Measurements from ENCODE around the gene NDUFV3.

DNA sequence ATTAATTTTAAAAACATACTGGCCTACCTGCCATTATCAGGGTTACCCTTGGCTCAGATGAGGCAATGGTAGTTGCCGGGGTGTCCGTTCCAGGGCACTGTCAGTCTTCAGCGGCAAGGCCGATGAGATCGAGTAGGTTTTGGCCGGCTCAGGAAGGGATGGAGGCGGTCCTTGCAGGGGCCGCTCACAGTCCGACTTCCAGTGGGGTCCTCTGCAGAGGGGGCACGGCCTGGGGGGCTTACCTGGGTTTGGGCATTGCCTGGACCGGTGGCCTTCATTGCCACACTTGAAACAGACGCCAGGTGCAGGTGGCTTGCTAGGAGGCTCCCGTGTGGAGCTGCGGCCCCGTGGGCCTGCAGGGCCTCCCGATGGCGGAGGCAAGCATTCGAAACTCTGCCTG is 29.8 kb downstream of the NDUFV3 start:
- TF ChIP-seq, protein P1, sequence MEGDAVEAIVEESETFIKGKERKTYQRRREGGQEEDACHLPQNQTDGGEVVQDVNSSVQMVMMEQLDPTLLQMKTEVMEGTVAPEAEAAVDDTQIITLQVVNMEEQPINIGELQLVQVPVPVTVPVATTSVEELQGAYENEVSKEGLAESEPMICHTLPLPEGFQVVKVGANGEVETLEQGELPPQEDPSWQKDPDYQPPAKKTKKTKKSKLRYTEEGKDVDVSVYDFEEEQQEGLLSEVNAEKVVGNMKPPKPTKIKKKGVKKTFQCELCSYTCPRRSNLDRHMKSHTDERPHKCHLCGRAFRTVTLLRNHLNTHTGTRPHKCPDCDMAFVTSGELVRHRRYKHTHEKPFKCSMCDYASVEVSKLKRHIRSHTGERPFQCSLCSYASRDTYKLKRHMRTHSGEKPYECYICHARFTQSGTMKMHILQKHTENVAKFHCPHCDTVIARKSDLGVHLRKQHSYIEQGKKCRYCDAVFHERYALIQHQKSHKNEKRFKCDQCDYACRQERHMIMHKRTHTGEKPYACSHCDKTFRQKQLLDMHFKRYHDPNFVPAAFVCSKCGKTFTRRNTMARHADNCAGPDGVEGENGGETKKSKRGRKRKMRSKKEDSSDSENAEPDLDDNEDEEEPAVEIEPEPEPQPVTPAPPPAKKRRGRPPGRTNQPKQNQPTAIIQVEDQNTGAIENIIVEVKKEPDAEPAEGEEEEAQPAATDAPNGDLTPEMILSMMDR (conservative IDR thresholded peaks at IDR 0.05; ENCODE audit: low read depth, low read length): no peak
- no peak for TF ChIP-seq EZH2 (IDR thresholded peaks at IDR 0.05; ENCODE audit: borderline replicate concordance, low read depth, low read length, poor library complexity, severe bottlenecking)
